ENCODE measurements around the gene IL18R1. TPM values are rescaled to one million over a fixed set of nuclear protein-coding genes. Genes with fewer than 3 reads are reported as not detected.

Gene IL18R1
- total RNA-seq, 4 donors from 2014 or later, result 1.3 to 10.4 (median 4.6) TPM

DNA sequence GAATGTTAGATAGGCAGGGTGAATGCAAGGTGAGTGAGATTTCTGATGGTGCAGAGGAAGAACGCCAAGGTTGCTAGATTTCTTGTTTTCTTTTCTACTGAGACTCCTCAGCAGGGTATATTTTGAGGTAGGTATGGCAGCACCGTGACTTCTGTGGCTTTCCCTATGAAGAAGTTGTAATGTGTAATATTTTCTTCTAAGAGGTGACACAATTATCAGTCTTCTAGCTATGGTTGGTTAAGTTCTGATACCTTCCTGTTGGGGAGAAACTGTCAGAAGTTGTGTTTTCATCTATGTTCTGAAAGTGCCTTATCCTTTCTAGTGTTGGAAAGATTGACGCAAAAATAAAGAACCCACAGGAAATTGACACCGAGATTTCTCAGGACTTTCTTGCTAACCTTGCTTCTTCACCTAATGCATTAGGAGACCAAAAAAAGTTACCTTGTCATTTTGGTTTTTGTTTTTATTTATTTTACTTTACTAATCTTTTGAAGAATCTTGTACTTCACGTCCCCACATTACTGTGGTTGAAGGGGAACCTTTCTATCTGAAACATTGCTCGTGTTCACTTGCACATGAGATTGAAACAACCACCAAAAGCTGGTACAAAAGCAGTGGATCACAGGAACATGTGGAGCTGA lies 11.9 kb downstream of the IL18R1 start:
- Histone ChIP-seq H3K27me3 (no peaks in the 10 kb centered on the region), H3K27ac (no peak overlapping the region), H3K4me3 (no peak overlapping the region), H3K9me3 (no peaks in the 10 kb centered on the region), H3K4me1 (no peaks in the 10 kb centered on the region), H3K36me3 (no peaks in the 10 kb centered on the region)
- TF ChIP-seq POLR2A (IDR thresholded peaks at IDR 0.05), result no peak
- no peak for TF ChIP-seq CTCF (IDR thresholded peaks at IDR 0.05)
- DNase-seq, result no peak
- intact Hi-C loops (cut with DNase I; ENCODE audit: low total_unique reads), result no loop called here

DNA sequence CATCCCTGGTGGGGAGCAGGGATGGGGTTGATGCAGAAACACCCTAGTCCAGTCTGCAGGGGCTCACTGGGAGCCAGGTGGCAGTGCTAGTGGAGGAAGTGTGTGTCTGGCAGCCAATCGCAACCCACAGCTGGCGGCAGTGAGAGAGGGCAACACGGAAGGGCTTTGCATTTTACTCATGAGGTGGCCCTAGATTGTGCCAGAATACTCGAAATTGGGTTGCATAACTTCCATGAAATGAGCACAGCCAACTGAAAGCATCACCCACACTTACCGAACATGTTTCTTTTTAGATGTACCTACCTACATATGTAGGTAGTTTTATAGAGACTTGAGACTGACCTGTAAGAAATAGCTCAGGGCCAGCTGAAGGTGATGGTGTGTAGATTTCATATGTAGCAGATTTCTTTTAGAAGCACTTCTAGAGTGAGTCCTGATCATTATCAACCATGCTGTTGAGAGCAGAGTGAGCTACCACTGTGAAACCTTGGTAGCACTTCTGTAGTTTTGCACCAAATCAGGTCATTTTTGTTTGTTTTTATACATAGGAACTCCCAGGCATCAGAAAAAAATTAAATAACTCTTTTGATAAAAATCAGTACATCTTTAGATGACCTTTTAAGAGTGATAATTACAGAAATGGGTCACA lies 13.0 kb downstream of the IL18R1 start:
- intact Hi-C loops (cut with DNase I; ENCODE audit: low total_unique reads), result no loop called here
- H3K4me1 ChIP-seq, result no peaks in the 10 kb centered on the region
- TF ChIP-seq CTCF (IDR thresholded peaks at IDR 0.05), result no peak
- TF ChIP-seq POLR2A (IDR thresholded peaks at IDR 0.05), result no peak

GRCh38 chr2:102369866-102370265 lies 14.3 kb downstream of the IL18R1 start:
- intact Hi-C loops (cut with DNase I; ENCODE audit: low total_unique reads), result no loop called here
- no peak for TF ChIP-seq CTCF (IDR thresholded peaks at IDR 0.05)
- TF ChIP-seq POLR2A (IDR thresholded peaks at IDR 0.05), result no peak
- Histone ChIP-seq H3K4me3 (no peak overlapping the region), H3K9me3 (no peaks in the 10 kb centered on the region), H3K27ac (no peak overlapping the region), H3K4me1 (no peaks in the 10 kb centered on the region), H3K27me3 (no peaks in the 10 kb centered on the region), H3K36me3 (no peaks in the 10 kb centered on the region)
- DNase-seq, result no peak

More for the DNA sequence above, 13.0 kb downstream of the IL18R1 start:
- Histone ChIP-seq H3K36me3 (no peaks in the 10 kb centered on the region), H3K4me3 (no peak overlapping the region), H3K9me3 (no peaks in the 10 kb centered on the region), H3K27ac (no peak overlapping the region), H3K27me3 (no peaks in the 10 kb centered on the region)
- DNase-seq, result no peak

- no peak overlapping the region for H3K4me3 ChIP-seq
- H3K27ac ChIP-seq, result no peak overlapping the region
- H3K9me3 ChIP-seq, result no peaks in the 10 kb centered on the region
- intact Hi-C loops (cut with DNase I; ENCODE audit: low total_unique reads), result no loop called here
- no peaks in the 10 kb centered on the region for H3K4me1 ChIP-seq
- H3K36me3 ChIP-seq, result no peaks in the 10 kb centered on the region
- no peaks in the 10 kb centered on the region for H3K27me3 ChIP-seq
- DNase-seq, result no peak
- no peak for TF ChIP-seq CTCF (IDR thresholded peaks at IDR 0.05)
- no peak for TF ChIP-seq POLR2A (IDR thresholded peaks at IDR 0.05)
Measured at GRCh38 chr2:102376052-102376591, 20.5 kb downstream of the IL18R1 start.

GRCh38 chr2:102383722-102384121 lies 28.1 kb downstream of the IL18R1 start:
- no peaks in the 10 kb centered on the region for H3K4me1 ChIP-seq
- intact Hi-C loops (cut with DNase I; ENCODE audit: low total_unique reads), result no loop called here
- no peak overlapping the region for H3K4me3 ChIP-seq

More at GRCh38 chr2:102383722-102384121, 28.1 kb downstream of the IL18R1 start:
- Histone ChIP-seq H3K9me3 (peaks cover 0 to 10% of the 10 kb centered on the region in 2 donors), H3K36me3 (no peaks in the 10 kb centered on the region), H3K27me3 (no peaks in the 10 kb centered on the region), H3K27ac (no peak overlapping the region)
- no peak for DNase-seq
- TF ChIP-seq POLR2A (IDR thresholded peaks at IDR 0.05) (no peak), CTCF (IDR thresholded peaks at IDR 0.05) (no peak)
